CD14-positive monocyte (primary cell): ENCODE data around the gene SLCO3A1. TPM values are rescaled to one million over a fixed set of nuclear protein-coding genes. Genes with fewer than 3 reads are reported as not detected.

Experiments
- DNase-seq, 3 donors: peaks; one replicate each; pipeline ENCODE4 v3.0.0-alpha.2; 2011 to 2022
- H2AFZ ChIP-seq: 2 replicates; pipeline ENCODE4 v1.6.0; 2012; ENCODE audit warnings: mild to moderate bottlenecking, low read depth, low read length, inconsistent platforms; ENCODE audit not compliant: insufficient read depth, poor library complexity, severe bottlenecking
- H3K27ac ChIP-seq, 2 donors: 1 replicate in 1 of 2; 2 replicates in 1 of 2; pipeline ENCODE4 v1.5.1; 2012 to 2013; ENCODE audit warnings: low read length in 2 of 2, control low read depth in 1 of 2, inconsistent platforms in 1 of 2, low read depth in 1 of 2, mild to moderate bottlenecking in 1 of 2
- H3K27me3 ChIP-seq, 2 donors: one replicate each; pipeline versions ENCODE4 v1.6.0 to v1.6.1; 2011 to 2013; ENCODE audit warnings: low read length in 2 of 2; ENCODE audit not compliant: control insufficient read depth in 2 of 2, insufficient read depth in 2 of 2
- H3K36me3 ChIP-seq, 2 donors: replicated peaks in 1 of 2; 1 replicate in 1 of 2; 2 replicates in 1 of 2; pipeline versions ENCODE4 v1.5.1 to v1.6.1; 2012 to 2013; ENCODE audit warnings: low read length in 2 of 2, control low read depth in 1 of 2, inconsistent platforms in 1 of 2, mild to moderate bottlenecking in 1 of 2; ENCODE audit not compliant: insufficient read depth in 2 of 2, control insufficient read depth in 1 of 2
- H3K4me1 ChIP-seq, 2 donors: 1 replicate in 1 of 2; 2 replicates in 1 of 2; pipeline versions ENCODE4 v1.5.1 to v1.6.1; 2012 to 2013; ENCODE audit warnings: low read length in 2 of 2, control low read depth in 1 of 2, inconsistent platforms in 1 of 2, mild to moderate bottlenecking in 1 of 2, moderate library complexity in 1 of 2; ENCODE audit not compliant: insufficient read depth in 2 of 2, control insufficient read depth in 1 of 2
- H3K4me2 ChIP-seq: replicated peaks from 2 replicates; pipeline ENCODE3; 2012; ENCODE audit warnings: low read length, moderate library complexity, mild to moderate bottlenecking; ENCODE audit not compliant: poor library complexity, severe bottlenecking; ENCODE audit errors: extremely low read depth
- H3K4me3 ChIP-seq, 3 experiments: fragments of 200-600 bp in 1 of 3; sonication (generic) in 1 of 3; replicated peaks in 1 of 3; 1 replicate in 2 of 3; 2 replicates in 1 of 3; pipeline ENCODE4 v1.5.1; 2011 to 2013; ENCODE audit warnings: low read length in 3 of 3, mild to moderate bottlenecking in 3 of 3, control low read depth in 2 of 3, low read depth in 2 of 3, inconsistent platforms in 1 of 3, moderate library complexity in 1 of 3
- H3K79me2 ChIP-seq: 2 replicates; pipeline ENCODE4 v1.6.0; 2012; ENCODE audit warnings: mild to moderate bottlenecking, control low read depth, inconsistent platforms, low read length, moderate library complexity; ENCODE audit not compliant: insufficient read depth
- H3K9ac ChIP-seq: 2 replicates; pipeline ENCODE4 v1.6.0; 2017; ENCODE audit warnings: low read length, mild to moderate bottlenecking; ENCODE audit not compliant: insufficient read depth, poor library complexity, severe bottlenecking
- H3K9me3 ChIP-seq, 2 donors: replicated peaks in 1 of 2; 1 replicate in 1 of 2; 2 replicates in 1 of 2; pipeline versions ENCODE4 v1.5.1 to v1.6.1; 2012 to 2013; ENCODE audit warnings: low read length in 2 of 2, control low read depth in 1 of 2; ENCODE audit not compliant: control insufficient read depth in 1 of 2, insufficient read depth in 1 of 2
- H4K20me1 ChIP-seq: 2 replicates; pipeline ENCODE4 v1.6.0; 2012; ENCODE audit warnings: mild to moderate bottlenecking, low read length, control low read depth, moderate library complexity; ENCODE audit not compliant: insufficient read depth
- H3K27ac Mint-ChIP-seq, 7 donors: one replicate each; pipeline ENCODE4 v1.8.0; 2020; ENCODE audit warnings: mild to moderate bottlenecking in 7 of 7, mixed read lengths in 7 of 7, moderate library complexity in 6 of 7, inconsistent platforms in 2 of 7
- H3K27me3 Mint-ChIP-seq, 3 donors: one replicate each; pipeline ENCODE4 v1.8.0; 2021 to 2022; ENCODE audit warnings: low read depth in 3 of 3, mild to moderate bottlenecking in 3 of 3, mixed read lengths in 3 of 3, moderate library complexity in 3 of 3, inconsistent platforms in 1 of 3
- H3K36me3 Mint-ChIP-seq, 2 donors: one replicate each; pipeline ENCODE4 v1.8.0; 2020; ENCODE audit warnings: mixed read lengths in 2 of 2, inconsistent platforms in 1 of 2, mild to moderate bottlenecking in 1 of 2
- H3K4me1 Mint-ChIP-seq: one replicate; pipeline ENCODE4 v1.8.0; 2020; ENCODE audit warnings: mild to moderate bottlenecking, mixed read lengths
- H3K4me3 Mint-ChIP-seq, 2 donors: one replicate each; pipeline ENCODE4 v1.8.0; 2020; ENCODE audit warnings: mild to moderate bottlenecking in 2 of 2, mixed read lengths in 2 of 2, moderate library complexity in 1 of 2
- H3K9me3 Mint-ChIP-seq, 7 donors: one replicate each; pipeline ENCODE4 v1.8.0; 2020 to 2022; ENCODE audit warnings: mixed read lengths in 7 of 7, mild to moderate bottlenecking in 6 of 7, moderate library complexity in 6 of 7, inconsistent platforms in 2 of 7
- WGBS: methylation state at CpG from one replicate; pipeline ENCODE4 v1.1.5; 2013; ENCODE audit warnings: missing lambda C conversion rate; ENCODE audit not compliant: insufficient coverage; 5-methylcytosine and 5-hydroxymethylcytosine counted together
- intact Hi-C, 2 donors: fragments of 100-400 bp; cut with micrococcal nuclease; formaldehyde crosslinking; loops; one replicate each; pipeline versions ENCODE4 v1.15.0 to v1.15.1; 2023
- polyA plus RNA-seq, 3 donors: library from polyadenylated mRNA; depleted of rRNA in 1 of 3; unstranded in 2 of 3; stranded (reverse) in 1 of 3; fragments of 300-500 nt in 2 of 3; fragments of >200 nt in 1 of 3; fragmentation: Illumina TruSeq in 2 of 3; gene quantifications; 1 replicate in 2 of 3; 2 replicates in 1 of 3; pipeline ENCODE4 v1.2.3, GENCODE V29; 2012 to 2021
- TF ChIP-seq, protein P1 (sequence below): fragments of 200-600 bp; IDR thresholded peaks from one replicate; pipeline ENCODE4 v1.8.0; 2022; ENCODE audit warnings: antibody characterized with exemption, mild to moderate bottlenecking

SLCO3A1 gene
- polyA plus RNA-seq, 3 donors: 53.7 to 76.2 (median 62.8) TPM

- TF ChIP-seq, protein P1, sequence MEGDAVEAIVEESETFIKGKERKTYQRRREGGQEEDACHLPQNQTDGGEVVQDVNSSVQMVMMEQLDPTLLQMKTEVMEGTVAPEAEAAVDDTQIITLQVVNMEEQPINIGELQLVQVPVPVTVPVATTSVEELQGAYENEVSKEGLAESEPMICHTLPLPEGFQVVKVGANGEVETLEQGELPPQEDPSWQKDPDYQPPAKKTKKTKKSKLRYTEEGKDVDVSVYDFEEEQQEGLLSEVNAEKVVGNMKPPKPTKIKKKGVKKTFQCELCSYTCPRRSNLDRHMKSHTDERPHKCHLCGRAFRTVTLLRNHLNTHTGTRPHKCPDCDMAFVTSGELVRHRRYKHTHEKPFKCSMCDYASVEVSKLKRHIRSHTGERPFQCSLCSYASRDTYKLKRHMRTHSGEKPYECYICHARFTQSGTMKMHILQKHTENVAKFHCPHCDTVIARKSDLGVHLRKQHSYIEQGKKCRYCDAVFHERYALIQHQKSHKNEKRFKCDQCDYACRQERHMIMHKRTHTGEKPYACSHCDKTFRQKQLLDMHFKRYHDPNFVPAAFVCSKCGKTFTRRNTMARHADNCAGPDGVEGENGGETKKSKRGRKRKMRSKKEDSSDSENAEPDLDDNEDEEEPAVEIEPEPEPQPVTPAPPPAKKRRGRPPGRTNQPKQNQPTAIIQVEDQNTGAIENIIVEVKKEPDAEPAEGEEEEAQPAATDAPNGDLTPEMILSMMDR: no peak
- no peak overlapping the region for H3K4me3 Mint-ChIP-seq
- peaks cover 100% of the 10 kb centered on the region for H4K20me1 ChIP-seq
- H3K4me1 Mint-ChIP-seq: peaks cover 17% of the 10 kb centered on the region
- no peak overlapping the region for H3K9ac ChIP-seq
- intact Hi-C loops: no loop called here
- DNase-seq: peak in 1 of 3 donors; percentile 52
- no peak overlapping the region for H3K27ac ChIP-seq
- H3K9me3 ChIP-seq: no peaks in the 10 kb centered on the region
- 72% methylated on average over 2 of the region's 2 CpGs for WGBS
- H3K36me3 Mint-ChIP-seq: peaks cover 0 to 10% of the 10 kb centered on the region in 2 donors
- H3K4me1 ChIP-seq: no peaks in the 10 kb centered on the region
- no peaks in the 10 kb centered on the region for H3K36me3 ChIP-seq
- no peak overlapping the region for H2AFZ ChIP-seq
- no peaks in the 10 kb centered on the region for H3K27me3 ChIP-seq
- H3K79me2 ChIP-seq: peaks cover 98% of the 10 kb centered on the region
- H3K27ac Mint-ChIP-seq: peak overlapping the region in 1 of 7 donors; percentile 12
- H3K9me3 Mint-ChIP-seq: peaks cover 0 to 4% (median 0%) of the 10 kb centered on the region in 7 donors
- H3K4me3 ChIP-seq: no peak overlapping the region
- peaks cover 0 to 1% (median 0%) of the 10 kb centered on the region in 3 donors for H3K27me3 Mint-ChIP-seq
- H3K4me2 ChIP-seq: no peak overlapping the region
Observed at GRCh38 chr15:91976966-91977365, 123.5 kb downstream of the SLCO3A1 start.

GRCh38 chr15:91980502-91981267 lies 127.2 kb downstream of the SLCO3A1 start:
- Mint-ChIP-seq H3K4me3 (no peak overlapping the region), H3K27ac (peak overlapping the region in 2 of 7 donors; percentile 22 to 32), H3K27me3 (no peaks in the 10 kb centered on the region), H3K36me3 (peaks cover 0 to 10% of the 10 kb centered on the region in 2 donors), H3K4me1 (peaks cover 6% of the 10 kb centered on the region), H3K9me3 (peaks cover 0 to 7% (median 0%) of the 10 kb centered on the region in 7 donors)
- TF ChIP-seq, protein P1: no peak
- no peak overlapping the region for H3K4me2 ChIP-seq
- DNase-seq: no peak
- peaks cover 100% of the 10 kb centered on the region for H4K20me1 ChIP-seq
- H3K9me3 ChIP-seq: no peaks in the 10 kb centered on the region
- intact Hi-C loops: no loop called here
- H3K79me2 ChIP-seq: peaks cover 98% of the 10 kb centered on the region
- 98% methylated on average over 4 of the region's 9 CpGs for WGBS
- no peak overlapping the region for H3K9ac ChIP-seq
- H3K36me3 ChIP-seq: no peaks in the 10 kb centered on the region
- H3K27me3 ChIP-seq: no peaks in the 10 kb centered on the region
- H3K4me1 ChIP-seq: no peaks in the 10 kb centered on the region
- no peak overlapping the region for H3K27ac ChIP-seq
- no peak overlapping the region for H3K4me3 ChIP-seq
- H2AFZ ChIP-seq: no peak overlapping the region
